SIG-M5 (cell line): ENCODE measurements around the gene EFNA4.

ENCODE experiments used
- DNase-seq: peaks from one replicate; lab custom pipeline; 2025; lab: John Stamatoyannopoulos, UW

Gene EFNA4, protein sequence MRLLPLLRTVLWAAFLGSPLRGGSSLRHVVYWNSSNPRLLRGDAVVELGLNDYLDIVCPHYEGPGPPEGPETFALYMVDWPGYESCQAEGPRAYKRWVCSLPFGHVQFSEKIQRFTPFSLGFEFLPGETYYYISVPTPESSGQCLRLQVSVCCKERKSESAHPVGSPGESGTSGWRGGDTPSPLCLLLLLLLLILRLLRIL

DNA sequence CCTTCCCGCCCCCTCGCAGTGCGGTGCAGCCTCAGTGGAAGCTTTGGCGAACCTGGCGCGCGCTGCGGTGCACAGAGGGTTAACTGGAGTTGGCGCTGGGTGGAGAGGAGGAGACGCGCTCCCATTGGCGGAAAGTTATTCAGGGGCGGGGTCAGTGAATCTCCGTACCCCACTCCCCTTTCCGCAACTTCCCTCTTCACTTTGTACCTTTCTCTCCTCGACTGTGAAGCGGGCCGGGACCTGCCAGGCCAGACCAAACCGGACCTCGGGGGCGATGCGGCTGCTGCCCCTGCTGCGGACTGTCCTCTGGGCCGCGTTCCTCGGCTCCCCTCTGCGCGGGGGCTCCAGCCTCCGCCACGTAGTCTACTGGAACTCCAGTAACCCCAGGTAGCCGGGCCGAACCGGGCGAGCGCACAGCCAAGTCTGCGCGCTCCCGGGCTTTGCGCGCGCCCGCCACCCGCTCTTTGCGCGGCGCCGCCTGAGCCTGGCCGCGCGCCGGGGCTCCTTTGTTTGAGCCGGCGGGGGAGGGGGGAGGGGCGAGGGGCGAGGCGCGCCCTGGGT, at the start of gene EFNA4:
EFNA4 (plus strand) TSS at position 191 of the 561 bp plus-strand sequence; CDS start at position 275, 84 bp downstream.
- DNase-seq: peak; percentile 52

DNA sequence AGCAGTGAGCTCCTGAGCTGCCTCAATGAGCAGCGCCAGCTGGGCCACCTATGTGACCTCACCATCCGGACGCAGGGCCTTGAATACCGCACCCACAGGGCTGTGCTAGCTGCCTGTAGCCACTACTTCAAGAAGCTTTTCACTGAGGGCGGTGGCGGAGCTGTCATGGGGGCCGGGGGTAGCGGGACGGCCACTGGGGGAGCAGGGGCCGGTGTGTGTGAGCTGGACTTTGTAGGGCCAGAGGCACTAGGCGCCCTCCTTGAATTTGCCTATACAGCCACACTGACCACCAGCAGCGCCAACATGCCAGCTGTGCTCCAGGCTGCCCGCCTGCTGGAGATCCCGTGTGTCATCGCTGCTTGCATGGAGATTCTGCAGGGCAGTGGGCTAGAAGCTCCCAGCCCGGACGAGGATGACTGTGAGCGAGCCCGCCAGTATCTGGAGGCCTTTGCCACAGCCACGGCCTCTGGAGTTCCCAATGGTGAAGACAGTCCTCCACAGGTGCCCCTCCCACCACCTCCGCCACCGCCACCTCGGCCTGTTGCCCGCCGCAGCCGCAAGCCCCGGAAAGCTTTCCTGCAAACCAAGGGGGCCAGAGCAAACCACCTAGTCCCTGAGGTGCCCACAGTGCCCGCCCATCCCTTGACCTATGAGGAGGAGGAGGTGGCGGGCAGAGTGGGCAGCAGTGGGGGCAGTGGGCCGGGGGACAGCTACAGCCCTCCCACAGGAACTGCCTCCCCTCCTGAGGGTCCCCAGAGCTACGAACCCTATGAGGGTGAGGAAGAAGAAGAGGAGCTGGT, 48.6 kb upstream of the EFNA4 start:
- no peak for DNase-seq

DNA sequence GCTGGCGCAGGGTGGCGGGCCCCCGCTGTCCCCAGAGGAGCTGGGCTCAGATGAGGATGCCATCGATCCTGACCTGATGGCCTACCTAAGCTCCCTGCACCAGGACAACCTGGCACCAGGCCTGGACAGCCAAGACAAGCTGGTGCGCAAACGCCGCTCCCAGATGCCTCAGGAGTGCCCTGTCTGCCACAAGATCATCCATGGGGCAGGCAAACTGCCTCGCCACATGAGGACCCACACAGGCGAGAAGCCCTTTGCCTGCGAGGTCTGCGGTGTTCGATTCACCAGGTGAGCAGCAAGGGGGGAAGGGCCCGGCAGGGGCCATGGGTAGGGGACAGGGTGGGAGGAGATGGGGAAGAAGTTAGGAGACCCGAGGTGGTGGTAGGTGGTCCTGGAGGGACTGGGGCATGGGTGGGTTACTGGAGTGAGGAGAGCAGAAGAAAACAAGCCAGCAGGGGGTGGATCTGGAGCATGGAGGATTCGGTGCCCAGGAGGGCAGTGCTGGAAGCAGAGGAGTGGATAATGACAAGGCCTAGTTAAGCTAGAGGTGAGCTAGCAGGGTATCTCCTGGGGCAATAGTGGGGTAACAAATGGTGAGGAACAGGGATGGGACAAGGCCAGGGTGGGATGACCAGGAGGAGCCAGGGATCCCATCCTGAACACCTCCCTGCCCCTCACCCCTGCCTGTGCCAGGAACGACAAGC, 47.9 kb upstream of the EFNA4 start:
- DNase-seq: no peak

DNA sequence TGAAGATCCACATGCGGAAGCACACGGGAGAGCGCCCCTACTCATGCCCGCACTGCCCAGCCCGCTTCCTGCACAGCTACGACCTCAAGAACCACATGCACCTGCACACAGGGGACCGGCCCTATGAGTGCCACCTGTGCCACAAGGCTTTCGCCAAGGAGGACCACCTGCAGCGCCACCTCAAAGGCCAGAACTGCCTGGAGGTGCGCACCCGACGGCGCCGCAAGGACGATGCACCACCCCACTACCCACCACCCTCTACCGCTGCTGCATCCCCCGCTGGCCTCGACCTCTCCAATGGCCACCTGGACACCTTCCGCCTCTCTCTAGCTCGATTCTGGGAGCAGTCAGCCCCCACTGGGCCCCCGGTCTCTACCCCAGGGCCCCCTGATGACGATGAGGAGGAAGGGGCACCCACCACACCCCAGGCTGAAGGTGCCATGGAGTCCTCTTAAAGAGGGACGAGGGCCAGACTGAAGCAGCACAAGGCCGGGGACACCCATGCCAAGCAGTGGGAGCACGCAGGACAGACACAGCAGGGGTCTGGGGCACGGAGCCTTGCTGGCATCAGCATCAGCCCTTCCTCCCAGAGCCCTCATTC, 47.2 kb upstream of the EFNA4 start:
- DNase-seq: no peak

DNA sequence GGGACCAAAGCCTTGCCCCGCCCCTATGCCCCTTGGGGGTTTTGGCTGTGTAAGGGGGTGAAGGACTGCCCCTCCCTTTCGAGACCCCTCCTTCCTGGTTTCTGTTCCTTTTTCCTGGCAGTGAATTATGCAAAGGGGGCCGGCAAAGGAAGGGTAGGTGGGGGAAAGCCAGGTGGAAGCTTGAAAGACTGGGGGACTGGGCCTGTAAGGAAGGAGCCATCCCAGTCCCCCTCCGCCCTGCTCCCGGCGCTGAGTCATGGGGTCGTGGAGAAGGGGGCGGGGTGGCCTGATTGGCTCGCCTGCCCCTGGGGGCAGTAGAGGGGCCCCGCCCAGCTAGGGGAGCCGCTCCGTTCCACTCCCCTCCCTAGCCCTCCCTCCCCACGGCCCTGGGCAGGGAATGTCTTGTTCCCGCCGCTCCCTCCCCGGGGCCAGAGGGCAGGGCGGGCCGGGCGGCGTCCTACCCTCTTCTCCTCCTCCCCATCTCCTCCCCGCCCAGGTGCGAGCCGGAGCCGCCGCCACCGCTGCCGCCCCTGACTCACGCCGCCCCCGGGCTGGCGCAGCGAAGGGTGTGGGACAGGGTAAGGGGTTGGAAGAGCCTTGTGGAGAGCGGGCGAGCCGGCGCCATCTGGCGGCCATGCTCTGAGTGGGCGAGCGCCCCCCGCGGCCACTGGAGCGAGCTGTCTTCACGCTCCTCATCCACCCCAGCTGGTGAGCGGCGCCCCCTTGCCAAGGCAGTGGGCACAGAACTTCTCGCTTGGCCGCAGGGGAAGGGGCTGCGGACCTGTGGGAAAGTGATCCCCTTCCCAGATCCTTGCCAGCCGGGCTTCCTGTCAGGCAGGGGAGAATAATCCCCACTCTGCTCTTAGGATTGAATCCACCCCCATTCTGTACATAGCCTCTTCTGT, 46.2 kb upstream of the EFNA4 start:
- no peak for DNase-seq

DNA sequence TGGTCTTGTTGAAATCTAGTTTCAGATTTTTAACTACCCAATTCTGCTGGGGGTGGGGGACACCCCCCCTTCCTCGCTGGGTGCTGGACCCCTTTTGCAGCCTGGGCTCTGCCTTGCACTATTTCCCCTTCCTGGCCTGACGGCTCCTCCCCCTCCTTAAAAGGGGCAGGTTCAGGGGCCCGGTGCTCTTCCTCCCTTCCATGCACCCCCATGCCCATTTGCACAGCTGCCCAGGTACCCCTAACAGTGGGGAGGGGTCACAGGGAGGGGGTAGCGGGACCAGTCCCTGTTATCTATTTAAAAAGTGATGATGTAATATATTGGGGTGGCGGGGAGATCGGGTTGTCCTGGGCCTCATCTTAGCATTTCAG, 45.6 kb upstream of the EFNA4 start:
- no peak for DNase-seq

DNA sequence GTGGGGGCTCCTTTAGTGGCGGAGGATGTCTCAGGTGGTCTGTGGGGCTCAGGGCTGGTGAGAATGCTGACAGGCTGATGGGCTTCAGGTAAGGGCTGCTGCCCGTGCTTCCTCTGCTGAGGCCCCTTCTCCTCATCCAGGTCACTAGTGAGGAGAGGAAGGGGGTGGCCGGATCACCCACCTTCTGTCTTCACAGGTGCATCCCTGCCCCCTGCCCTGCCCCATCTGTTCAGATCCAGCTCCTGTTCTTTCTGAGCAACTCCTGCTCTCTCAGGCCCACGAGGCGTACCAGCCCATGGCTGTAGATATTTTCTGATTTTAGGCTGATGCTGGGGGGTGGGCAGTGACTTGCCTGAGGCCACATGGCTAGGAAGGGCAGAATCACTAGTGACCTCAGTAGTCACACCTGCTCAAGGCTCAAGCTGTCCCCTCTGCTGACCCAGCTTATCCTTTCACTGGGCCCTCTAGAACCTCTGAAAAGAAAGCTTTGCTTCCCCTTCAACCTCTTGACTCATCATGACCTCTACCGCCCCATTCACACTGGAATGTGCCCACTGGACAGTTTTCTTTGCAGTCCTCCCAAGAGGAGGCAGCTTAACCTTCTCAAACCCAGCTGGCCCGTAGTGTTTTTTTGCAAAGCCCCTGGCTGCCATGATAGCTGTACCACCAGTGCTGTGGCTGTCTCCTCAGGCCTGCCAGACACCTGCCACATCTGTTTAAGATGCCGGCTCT, 44.8 kb upstream of the EFNA4 start:
- no peak for DNase-seq

DNA sequence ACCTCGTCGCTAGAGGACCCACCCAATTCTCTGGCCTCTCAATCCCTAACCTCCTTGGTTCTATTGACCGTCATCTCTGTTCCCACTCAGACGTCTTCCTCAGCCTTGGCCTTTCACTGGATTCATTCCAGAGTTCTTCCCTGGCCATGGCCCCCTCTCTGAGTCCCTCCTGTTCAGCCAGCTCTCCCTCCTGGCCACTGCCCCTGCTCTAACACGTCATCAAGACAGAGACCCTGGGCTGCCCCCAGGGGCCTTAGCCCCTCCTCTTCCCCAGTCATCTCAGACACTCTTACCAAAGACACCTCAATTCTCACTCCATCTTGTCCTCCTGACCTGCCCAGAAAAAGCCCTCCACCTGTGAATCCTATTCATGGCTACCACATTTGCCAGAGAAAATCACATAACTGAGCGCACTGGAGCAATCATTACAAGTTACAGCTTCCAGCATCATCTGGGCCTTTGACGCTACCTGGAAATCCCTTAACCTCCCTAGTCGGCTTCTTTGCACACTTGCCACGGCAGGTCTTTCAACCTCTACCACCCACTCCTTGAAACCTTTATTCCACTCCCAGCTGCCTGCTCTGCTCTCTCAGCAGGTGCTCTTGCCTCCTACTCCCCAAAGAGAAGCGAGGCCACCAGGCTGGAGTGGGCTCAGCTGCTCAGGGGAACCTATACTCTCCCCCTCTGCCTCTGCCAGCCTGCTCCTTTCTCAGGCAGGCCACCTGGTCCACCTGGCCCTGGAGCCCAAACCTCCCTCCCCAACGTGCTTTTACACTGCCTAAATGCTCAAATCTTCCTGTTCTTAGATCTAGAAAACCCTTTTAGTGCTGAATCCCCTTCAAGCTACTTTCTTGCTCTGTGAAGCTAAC, 43.9 kb upstream of the EFNA4 start:
- no peak for DNase-seq

DNA sequence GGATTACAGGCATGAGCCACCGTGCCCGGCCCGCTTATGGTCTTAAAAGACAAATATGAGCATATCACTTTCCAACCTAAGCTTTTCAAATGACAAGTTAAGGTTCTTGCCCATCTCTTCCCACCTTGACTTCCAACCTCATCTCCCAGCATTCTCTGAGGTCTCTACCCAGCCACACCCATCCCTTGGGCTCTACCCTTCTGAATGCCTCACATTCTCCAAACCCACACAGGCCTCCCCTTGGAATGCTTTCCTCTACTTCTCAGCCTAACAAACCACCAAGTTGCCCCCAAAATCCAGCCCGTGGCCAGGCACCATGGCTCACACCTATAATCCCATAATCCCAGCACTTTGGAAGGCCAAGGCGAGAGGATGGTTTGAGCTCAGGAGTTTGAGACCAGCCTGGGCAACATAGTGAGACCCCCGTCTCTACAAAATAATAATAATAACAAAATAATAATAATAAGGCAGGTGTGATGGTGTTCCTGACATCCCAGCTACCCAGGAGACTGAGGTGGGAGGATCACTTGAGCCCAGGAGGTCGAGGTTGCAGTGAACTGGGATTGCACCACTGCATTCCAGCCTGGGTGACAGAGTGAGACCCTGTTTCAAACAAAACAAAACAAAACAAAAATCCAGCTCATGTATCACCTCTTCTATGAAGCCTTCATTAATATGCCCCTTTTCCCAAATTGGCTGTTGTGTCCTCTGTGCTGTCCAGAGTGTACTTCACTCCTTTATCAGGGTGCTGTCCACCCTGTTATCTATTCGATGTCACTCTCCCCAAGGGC, 41.2 kb upstream of the EFNA4 start:
- no peak for DNase-seq

DNA sequence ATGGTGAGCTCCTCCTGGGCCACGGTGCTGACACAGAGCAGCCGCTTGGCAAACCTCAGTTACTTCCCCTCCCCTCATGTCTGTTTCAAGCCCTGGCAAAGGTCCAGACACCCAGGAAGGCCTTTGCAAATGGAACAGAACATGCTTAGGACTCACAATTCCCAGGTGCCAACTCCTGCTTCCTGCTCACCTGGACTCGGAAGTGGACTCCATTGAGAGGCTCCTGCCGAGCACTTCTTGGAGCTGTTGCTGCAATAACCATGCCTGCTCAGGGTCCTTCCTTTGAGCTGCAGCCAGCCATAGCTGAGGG, 40.7 kb upstream of the EFNA4 start:
- DNase-seq: no peak

DNA sequence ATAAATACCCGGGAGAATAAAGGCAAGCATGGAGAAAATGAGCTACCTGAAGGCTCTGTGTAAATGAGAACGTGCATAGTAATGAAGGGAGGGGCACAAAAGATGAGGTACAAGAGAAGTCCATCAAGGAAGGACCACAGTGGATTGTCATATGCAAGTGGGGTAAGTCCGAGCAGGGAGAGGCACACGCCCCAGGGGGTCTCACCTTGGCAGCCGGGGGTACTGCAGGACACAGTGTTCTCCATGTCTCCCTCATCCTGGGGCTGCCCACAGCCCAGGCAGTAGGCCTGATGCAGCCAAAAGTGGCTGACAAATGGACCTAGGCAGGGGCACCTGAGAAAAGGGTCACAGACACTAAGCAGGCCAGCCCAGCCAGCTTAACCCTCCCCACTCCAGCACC, 39.9 kb upstream of the EFNA4 start:
- no peak for DNase-seq

DNA sequence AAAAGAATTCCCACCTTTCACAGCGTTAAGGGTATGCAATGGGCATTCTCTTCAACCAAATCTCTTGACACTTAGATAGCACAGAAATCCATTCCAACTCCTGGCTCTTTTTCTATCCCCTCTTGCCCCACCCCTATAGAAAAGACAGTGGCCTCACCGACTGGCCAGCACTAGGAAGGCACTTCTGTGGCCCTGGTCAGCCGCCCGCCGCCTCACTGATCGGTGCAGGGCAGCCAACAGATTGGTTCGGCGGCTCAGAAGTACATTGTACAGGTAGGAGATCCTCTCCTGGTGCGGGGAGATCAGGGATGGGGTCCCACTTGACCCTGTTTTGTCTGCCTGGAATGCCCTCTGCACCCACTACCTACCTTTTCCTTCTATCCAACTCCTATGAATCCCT, 39.2 kb upstream of the EFNA4 start:
- DNase-seq: no peak

DNA sequence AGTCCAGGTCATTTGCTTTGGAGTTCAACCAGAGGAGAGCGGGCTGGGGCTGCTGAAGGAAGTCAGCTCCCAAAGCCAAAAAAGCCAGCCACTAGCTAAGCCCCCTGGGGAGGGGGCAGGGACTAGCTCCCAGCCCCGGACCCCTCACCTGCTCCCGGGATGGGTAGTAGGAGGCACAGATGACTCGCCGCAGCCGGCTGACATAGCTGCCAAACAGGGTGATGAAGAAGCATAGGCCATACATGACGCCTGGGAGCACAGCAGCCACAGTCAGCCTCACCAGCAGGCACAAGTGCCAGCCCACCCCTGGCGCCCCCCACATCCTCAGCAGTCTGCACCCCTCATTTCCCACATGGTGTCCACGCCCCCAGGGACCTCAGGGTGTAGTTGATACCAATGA, 37.4 kb upstream of the EFNA4 start:
- DNase-seq: no peak

DNA sequence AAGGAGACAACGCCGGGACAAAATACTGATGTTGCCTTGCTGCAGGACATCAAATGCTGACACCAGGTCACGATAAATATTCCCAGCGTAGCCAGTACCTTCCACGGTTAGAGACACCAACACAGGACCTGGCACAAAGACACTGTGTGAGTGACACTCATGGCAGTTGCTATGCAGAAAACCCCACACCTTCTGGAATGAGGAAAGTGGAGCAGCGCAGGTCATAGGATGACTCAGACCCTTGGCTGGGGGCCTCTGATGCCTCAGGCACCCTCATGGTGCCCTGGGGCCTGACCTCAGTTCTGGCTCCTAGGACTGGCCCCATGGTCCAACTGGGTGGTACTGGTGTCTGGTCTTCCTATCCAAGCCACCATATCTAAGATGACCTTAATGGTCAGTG, 37.0 kb upstream of the EFNA4 start:
- no peak for DNase-seq

DNA sequence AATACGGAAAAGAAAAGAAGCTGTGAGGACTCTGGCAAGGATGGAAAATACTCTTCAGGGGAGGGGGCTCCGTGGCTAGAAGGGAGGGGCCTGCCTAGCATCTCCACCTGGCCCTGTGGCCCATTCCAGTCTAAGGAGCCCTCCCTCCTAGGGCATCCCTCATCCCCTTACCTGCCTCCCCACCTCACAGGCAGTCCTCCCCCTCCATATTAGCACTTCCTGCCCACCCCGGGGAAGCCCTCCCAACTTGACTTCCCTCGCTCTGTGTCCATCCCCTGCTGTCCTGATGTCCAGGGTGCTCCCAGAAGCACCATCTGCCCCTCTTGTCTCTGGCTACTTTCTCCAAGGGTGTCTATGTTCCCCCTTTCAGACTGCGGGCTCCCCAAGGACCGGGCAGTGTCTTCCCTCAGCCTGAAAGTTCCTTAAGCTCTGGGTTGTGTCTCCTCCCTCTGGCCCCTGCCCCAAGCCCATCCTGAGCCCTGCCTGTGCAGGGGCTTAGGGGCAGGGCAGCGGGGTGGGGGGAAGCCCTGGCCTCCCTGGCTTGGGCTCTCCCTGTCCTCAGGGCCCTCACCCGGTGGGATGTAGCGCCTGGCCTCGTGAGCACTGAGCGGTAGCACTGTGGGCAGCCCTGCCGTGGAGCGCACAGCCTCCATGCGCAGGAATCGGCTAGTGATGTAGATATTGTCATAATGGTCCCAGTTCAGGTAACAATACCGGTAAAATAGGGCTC, 33.9 kb upstream of the EFNA4 start:
- DNase-seq: no peak

DNA sequence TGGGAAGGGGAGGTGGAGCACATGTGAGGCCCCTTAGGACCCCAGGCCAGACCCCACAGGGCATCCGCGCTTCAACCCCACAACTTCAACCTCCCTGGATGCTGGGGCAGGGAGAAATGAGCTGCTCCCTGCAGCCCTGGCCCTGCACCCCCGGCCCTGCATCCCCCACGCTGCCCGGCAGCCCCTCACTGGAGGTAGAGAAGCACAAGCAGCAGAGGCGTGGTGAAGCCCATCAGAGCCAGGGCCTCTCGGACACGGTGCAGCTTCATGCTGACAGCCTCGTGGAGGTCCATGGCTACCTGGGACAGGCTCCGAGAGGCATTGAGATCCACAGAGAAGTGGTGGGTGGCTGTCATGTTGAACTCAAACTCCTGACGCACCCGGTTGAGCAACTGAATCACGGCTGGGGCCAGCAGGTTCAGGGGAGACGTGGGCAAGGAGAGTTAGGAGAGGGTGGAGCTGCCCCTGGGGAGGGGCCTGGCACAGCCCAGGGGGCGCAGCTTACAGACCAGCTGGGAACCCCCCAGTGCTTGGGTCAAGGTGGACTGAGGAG, 33.2 kb upstream of the EFNA4 start:
- no peak for DNase-seq

DNA sequence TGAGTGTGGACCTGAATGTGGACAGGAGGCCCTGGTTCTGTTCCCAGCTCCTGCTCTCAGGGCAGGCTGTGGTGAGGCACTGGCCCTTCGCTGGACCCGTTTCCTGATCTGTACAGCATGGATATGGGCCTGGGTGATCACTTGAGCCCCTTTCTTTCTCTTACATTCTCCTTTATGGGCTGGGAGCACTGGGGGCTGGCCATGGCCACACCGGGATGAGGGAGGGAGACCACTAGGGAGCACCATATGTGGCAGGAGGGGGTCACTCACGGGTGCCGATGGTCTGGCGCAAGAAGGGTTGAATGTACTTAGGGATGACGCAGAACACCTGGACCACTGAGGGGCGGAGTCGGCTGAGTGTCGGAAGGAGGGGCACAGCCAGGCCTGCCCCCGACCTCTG, 32.6 kb upstream of the EFNA4 start:
- DNase-seq: no peak

DNA sequence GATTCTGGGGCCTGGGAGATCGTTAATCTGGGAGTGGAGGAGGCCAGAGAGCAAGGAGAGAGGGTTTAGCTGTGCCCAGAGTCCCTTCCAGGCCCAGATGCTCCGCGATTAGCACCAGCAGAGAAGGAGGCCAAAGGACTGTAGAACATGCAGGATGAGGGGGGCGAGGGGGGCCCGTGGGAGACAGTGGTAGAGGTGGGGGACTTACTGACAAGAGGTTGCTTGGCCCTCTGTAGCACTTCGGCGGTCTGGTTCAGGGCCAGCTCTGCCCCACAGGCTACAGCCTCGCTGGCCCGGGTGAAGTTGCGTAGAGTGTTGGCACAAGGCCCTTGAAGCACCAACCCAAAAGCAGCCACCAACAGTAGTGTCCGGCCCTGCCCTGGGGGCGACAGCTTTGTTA, 30.7 kb upstream of the EFNA4 start:
- DNase-seq: no peak
